IMR-90 (cell line): ENCODE data around the gene SLITRK1. TPM values are rescaled to one million over a fixed set of nuclear protein-coding genes. Genes with fewer than 3 reads are reported as not detected.

Source experiments
- ATAC-seq: fragments of 200-7000 bp; cut with Tn5 transposase; 2 replicates; pipeline ENCODE4 v1.9.1; 2020; ENCODE audit warnings: low read depth, mild to moderate bottlenecking, moderate library complexity
- BruUV-seq: library from RNA; stranded (reverse); fragments of 400-500 nt; replicated peaks from 2 replicates; lab custom pipeline; 2021; lab: Mats Ljungman, UMichigan
- CTCF ChIA-PET: fragments of 300-600 bp; formaldehyde crosslinking; extraction: SDS; loops from one replicate; lab custom pipeline; 2021; ENCODE audit warnings: antibody characterized with exemption; lab: Yijun Ruan, JAX
- POLR2A ChIA-PET: fragments of 300-600 bp; sonication (Branson Sonifier 250); formaldehyde crosslinking; loops from one replicate; lab custom pipeline; 2022; ENCODE audit warnings: antibody characterized with exemption; ENCODE audit not compliant: unreplicated experiment; lab: Charles Lee
- DNase-seq: peaks from one replicate; pipeline ENCODE4 v3.0.0; 2013
- H2AFZ ChIP-seq: replicated peaks from 2 replicates; pipeline ENCODE3; 2013; ENCODE audit warnings: low read length, mild to moderate bottlenecking; ENCODE audit not compliant: poor library complexity
- H2AK5ac ChIP-seq: 2 replicates; pipeline ENCODE4 v1.6.1; 2013; ENCODE audit warnings: low read depth, low read length, inconsistent platforms
- H2AK9ac ChIP-seq: replicated peaks from 2 replicates; pipeline ENCODE3; 2013; ENCODE audit warnings: mild to moderate bottlenecking, low read depth, low read length, moderate library complexity; ENCODE audit not compliant: poor library complexity
- H2BK120ac ChIP-seq: 2 replicates; pipeline ENCODE4 v1.6.1; 2013; ENCODE audit warnings: low read depth, low read length, inconsistent platforms
- H2BK15ac ChIP-seq: 3 replicates; pipeline ENCODE4 v1.6.1; 2013; ENCODE audit warnings: low read depth, low read length, inconsistent platforms
- H2BK20ac ChIP-seq: 2 replicates; pipeline ENCODE4 v1.6.1; 2013; ENCODE audit warnings: low read depth, mild to moderate bottlenecking, inconsistent platforms, low read length, moderate library complexity
- H2BK5ac ChIP-seq: 2 replicates; pipeline ENCODE4 v1.6.1; 2013; ENCODE audit warnings: mild to moderate bottlenecking, low read depth, low read length, inconsistent platforms; ENCODE audit not compliant: poor library complexity, severe bottlenecking
- H3K14ac ChIP-seq: replicated peaks from 2 replicates; pipeline ENCODE4 v1.6.1; 2013; ENCODE audit warnings: low read depth, low read length, inconsistent platforms
- H3K18ac ChIP-seq: 2 replicates; pipeline ENCODE4 v1.6.1; 2013; ENCODE audit warnings: low read depth, low read length, control low read depth
- H3K23ac ChIP-seq: 2 replicates; pipeline ENCODE4 v1.6.1; 2013; ENCODE audit warnings: low read depth, low read length, inconsistent platforms
- H3K27ac ChIP-seq: 2 replicates; pipeline ENCODE4 v1.5.1; 2013; ENCODE audit warnings: mild to moderate bottlenecking, control low read depth, low read length; ENCODE audit not compliant: insufficient read depth
- H3K27me3 ChIP-seq: 2 replicates; pipeline ENCODE4 v1.6.1; 2013; ENCODE audit warnings: low read length; ENCODE audit not compliant: control insufficient read depth, insufficient read depth
- H3K36me3 ChIP-seq: 2 replicates; pipeline ENCODE4 v1.6.1; 2013; ENCODE audit warnings: low read length, mixed read lengths; ENCODE audit not compliant: control insufficient read depth, insufficient read depth
- H3K4ac ChIP-seq: 2 replicates; pipeline ENCODE4 v1.6.1; 2013; ENCODE audit warnings: low read depth, low read length, inconsistent platforms
- H3K4me1 ChIP-seq: 2 replicates; pipeline ENCODE4 v1.6.1; 2013; ENCODE audit warnings: low read length, mixed read lengths; ENCODE audit not compliant: control insufficient read depth, insufficient read depth
- H3K4me2 ChIP-seq: 2 replicates; pipeline ENCODE4 v1.6.1; 2013; ENCODE audit warnings: low read depth, mild to moderate bottlenecking, control low read depth, low read length, moderate library complexity
- H3K4me3 ChIP-seq: 2 replicates; pipeline ENCODE4 v1.5.1; 2013; ENCODE audit warnings: low read depth, mild to moderate bottlenecking, control low read depth, low read length, moderate library complexity; ENCODE audit not compliant: insufficient read depth
- H3K56ac ChIP-seq: 2 replicates; pipeline ENCODE4 v1.6.1; 2013; ENCODE audit warnings: low read length, inconsistent platforms; ENCODE audit not compliant: insufficient read depth; ENCODE audit errors: extremely low read depth
- H3K79me1 ChIP-seq, 2 experiments: 2 replicates each; pipeline ENCODE4 v1.6.1; 2013; ENCODE audit warnings: low read length in 2 of 2, inconsistent platforms in 1 of 2, low read depth in 1 of 2
- H3K9ac ChIP-seq: 2 replicates; pipeline ENCODE4 v1.6.1; 2013; ENCODE audit warnings: low read depth, low read length, control low read depth
- H3K9me1 ChIP-seq: 2 replicates; pipeline ENCODE4 v1.6.1; 2013; ENCODE audit warnings: low read length, inconsistent platforms; ENCODE audit not compliant: insufficient read depth
- H3K9me3 ChIP-seq: 2 replicates; pipeline ENCODE4 v1.6.1; 2013; ENCODE audit warnings: low read length; ENCODE audit not compliant: control insufficient read depth, insufficient read depth
- H4K20me1 ChIP-seq: 2 replicates; pipeline ENCODE4 v1.6.1; 2013; ENCODE audit warnings: low read length, inconsistent platforms; ENCODE audit not compliant: insufficient read depth
- H4K5ac ChIP-seq: 2 replicates; pipeline ENCODE4 v1.6.1; 2013; ENCODE audit warnings: mild to moderate bottlenecking, low read depth, low read length, control low read depth
- H4K8ac ChIP-seq, 2 experiments: 2 replicates each; pipeline ENCODE4 v1.6.1; 2013; ENCODE audit warnings: low read depth in 2 of 2, low read length in 2 of 2, control low read depth in 1 of 2, inconsistent platforms in 1 of 2
- H4K91ac ChIP-seq: 2 replicates; pipeline ENCODE4 v1.6.1; 2013; ENCODE audit warnings: low read depth, low read length, inconsistent platforms; ENCODE audit not compliant: insufficient read depth
- BHLHE40 ChIP-seq: fragments of 150-350 bp; IDR thresholded peaks from 2 replicates; pipeline ENCODE4 v1.6.1; 2016; ENCODE audit warnings: mild to moderate bottlenecking, low read depth, low read length
- CEBPB ChIP-seq: IDR thresholded peaks from 2 replicates; pipeline ENCODE4 v1.6.1; 2012; ENCODE audit warnings: low read depth, low read length, improper control_type of control experiment
- FOS ChIP-seq: fragments of 150-350 bp; IDR thresholded peaks from 2 replicates; pipeline ENCODE4 v1.6.1; 2016; ENCODE audit warnings: low read depth, low read length
- MAZ ChIP-seq: IDR thresholded peaks from 2 replicates; pipeline ENCODE4 v1.6.1; 2012; ENCODE audit warnings: low read depth, mild to moderate bottlenecking, low read length, improper control_type of control experiment, moderate library complexity, borderline replicate concordance
- MXI1 ChIP-seq: IDR thresholded peaks from 2 replicates; pipeline ENCODE4 v1.6.1; 2012; ENCODE audit warnings: low read depth, mild to moderate bottlenecking, low read length, moderate library complexity, borderline replicate concordance
- NFE2L2 ChIP-seq: fragments of 150-350 bp; IDR thresholded peaks from 2 replicates; pipeline ENCODE4 v1.6.1; 2016; ENCODE audit warnings: low read depth, mild to moderate bottlenecking, low read length
- POLR2A ChIP-seq: IDR thresholded peaks from 2 replicates; pipeline ENCODE4 v1.6.1; 2012; ENCODE audit warnings: mild to moderate bottlenecking, low read depth, low read length
- RAD21 ChIP-seq: IDR thresholded peaks from 2 replicates; pipeline ENCODE4 v1.6.1; 2012; ENCODE audit warnings: low read length, improper control_type of control experiment
- RFX5 ChIP-seq: IDR thresholded peaks from 2 replicates; pipeline ENCODE4 v1.8.0; 2012; ENCODE audit warnings: low read depth, mild to moderate bottlenecking, low read length, moderate library complexity
- SMC3 ChIP-seq: fragments of 150-350 bp; IDR thresholded peaks from 2 replicates; pipeline ENCODE4 v1.6.1; 2016; ENCODE audit warnings: low read depth, mild to moderate bottlenecking, antibody characterized with exemption, low read length, moderate library complexity
- WGBS, 2 experiments: methylation state at CpG; one replicate each; pipeline versions ENCODE4 v1.1.5 to v1.1.7; 2013; ENCODE audit warnings: missing lambda C conversion rate in 2 of 2; ENCODE audit not compliant: insufficient read length in 1 of 2; ENCODE audit errors: extremely low coverage in 2 of 2; 5-methylcytosine and 5-hydroxymethylcytosine counted together
- dilution Hi-C: fragments of 300-500 bp; cut with HindIII; formaldehyde crosslinking; loops from one replicate; pipeline ENCODE4 v1.14.3; 2018; ENCODE audit warnings: low sequenced_read_pairs; ENCODE audit not compliant: unreplicated experiment
- in situ Hi-C: fragments of 300-500 bp; cut with MboI; formaldehyde crosslinking; loops from 3 replicates; pipeline ENCODE4 v1.14.3; 2019; ENCODE audit warnings: low sequenced_read_pairs, inconsistent platforms, mixed read lengths
- intact Hi-C: fragments of 100-400 bp; cut with micrococcal nuclease; formaldehyde crosslinking; loops from 2 replicates; pipeline ENCODE4 v1.10.0; 2022
- polyA plus RNA-seq, 3 experiments: library from polyadenylated mRNA; depleted of rRNA; stranded (reverse); fragments of >200 nt; gene quantifications; 2 replicates each; pipeline ENCODE4 v1.2.3, GENCODE V29; 2012; ENCODE audit warnings: low replicate concordance in 1 of 3
- total RNA-seq: library from RNA; depleted of rRNA; stranded (reverse); fragments of >200 nt; gene quantifications from 2 replicates; pipeline ENCODE4 v1.2.3, GENCODE V29; 2012
- TF ChIP-seq, protein P1 (sequence below): fragments of 150-350 bp; IDR thresholded peaks from 2 replicates; pipeline ENCODE4 v1.6.1; 2017; ENCODE audit warnings: mild to moderate bottlenecking, antibody characterized with exemption, low read length, low read depth
- TF ChIP-seq, protein P2 (sequence below): fragments of 150-350 bp; IDR thresholded peaks from 2 replicates; pipeline ENCODE4 v1.6.1; 2016; ENCODE audit warnings: low read depth, mild to moderate bottlenecking, low read length, moderate library complexity, borderline replicate concordance

Gene SLITRK1
- total and polyA plus RNA-seq, 2 of the 4 experiments (the other 2 are of a cell fraction): under 0.01 to 0.07 TPM

DNA sequence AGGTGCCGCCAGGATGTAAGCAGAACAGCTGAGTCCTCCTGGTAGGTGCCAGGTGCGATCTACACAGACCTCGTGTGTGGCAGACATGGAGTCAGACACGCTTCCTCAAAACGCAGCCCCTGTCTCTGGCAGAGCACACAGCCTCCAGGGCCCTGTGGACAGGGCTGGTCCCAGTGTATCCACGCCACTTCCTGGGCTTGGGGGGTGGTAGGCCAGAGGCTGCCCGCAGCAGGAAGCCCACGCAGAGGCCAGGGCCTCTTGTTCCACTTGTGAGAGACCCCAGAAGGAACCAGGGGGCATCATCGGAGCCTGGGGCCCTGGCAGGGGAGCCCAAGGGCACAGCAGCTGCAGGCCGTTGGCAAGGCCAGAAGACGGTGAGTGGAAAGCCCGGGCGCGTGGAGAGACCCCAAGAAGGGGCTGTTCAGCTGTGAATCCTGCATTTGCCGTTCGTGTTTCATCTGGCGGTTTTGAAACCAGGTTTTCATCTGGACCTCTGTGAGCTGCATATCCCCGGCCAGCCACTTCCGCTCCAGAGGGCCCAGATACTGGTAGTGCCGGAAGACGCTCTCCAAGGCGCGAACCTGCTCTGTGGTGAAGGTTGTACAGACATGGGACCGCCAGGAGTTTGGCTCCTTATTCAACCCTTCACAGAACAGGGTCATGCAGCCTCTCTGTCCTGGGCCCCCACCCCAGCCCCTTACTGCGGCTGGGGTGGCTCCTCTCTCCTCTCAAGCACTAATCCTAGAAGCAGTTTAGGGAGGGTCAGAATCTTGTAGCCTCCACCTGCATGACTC is 25.1 kb upstream of the SLITRK1 start:
- Histone ChIP-seq H3K27ac (no peak overlapping the region), H3K9ac (no peak overlapping the region), H3K9me3 (peaks cover 10% of the 10 kb centered on the region; the same call in 1 of the 2 replicates), H3K9me1 (no peaks in the 10 kb centered on the region), H3K36me3 (no peaks in the 10 kb centered on the region), H3K14ac (no peak overlapping the region), H2BK5ac (no peak overlapping the region), H4K20me1 (no peaks in the 10 kb centered on the region), H3K79me1 (no peaks in the 10 kb centered on the region), H3K4ac (no peak overlapping the region), H4K5ac (no peak overlapping the region), H2AK5ac (no peak overlapping the region), H3K23ac (no peak overlapping the region), H3K18ac (no peak overlapping the region), H3K4me1 (no peaks in the 10 kb centered on the region), H2BK120ac (no peak overlapping the region), H2BK15ac (no peak overlapping the region), H2BK20ac (no peak overlapping the region), H3K27me3 (no peaks in the 10 kb centered on the region), H3K56ac (no peak overlapping the region), H2AFZ (no peak overlapping the region), H3K4me2 (no peak overlapping the region), H4K8ac (no peak overlapping the region), H2AK9ac (no peak overlapping the region), H3K4me3 (no peak overlapping the region), H4K91ac (no peak overlapping the region)
- DNase-seq (no peak), ATAC-seq (no peak)
- WGBS, 2 experiments: 58% methylated on average over 12 of the region's 25 CpGs; no CpG with 5 or more reads in 1 of the 2 experiments
- TF ChIP-seq MAZ: no peak
- TF ChIP-seq NFE2L2: no peak
- no peak for TF ChIP-seq SMC3
- no peak for TF ChIP-seq RFX5
- no peak for TF ChIP-seq MXI1
- TF ChIP-seq, protein P1, sequence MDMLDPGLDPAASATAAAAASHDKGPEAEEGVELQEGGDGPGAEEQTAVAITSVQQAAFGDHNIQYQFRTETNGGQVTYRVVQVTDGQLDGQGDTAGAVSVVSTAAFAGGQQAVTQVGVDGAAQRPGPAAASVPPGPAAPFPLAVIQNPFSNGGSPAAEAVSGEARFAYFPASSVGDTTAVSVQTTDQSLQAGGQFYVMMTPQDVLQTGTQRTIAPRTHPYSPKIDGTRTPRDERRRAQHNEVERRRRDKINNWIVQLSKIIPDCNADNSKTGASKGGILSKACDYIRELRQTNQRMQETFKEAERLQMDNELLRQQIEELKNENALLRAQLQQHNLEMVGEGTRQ: no peak
- TF ChIP-seq POLR2A: no peak
- TF ChIP-seq FOS: no peak
- no peak for TF ChIP-seq BHLHE40
- TF ChIP-seq, protein P2, sequence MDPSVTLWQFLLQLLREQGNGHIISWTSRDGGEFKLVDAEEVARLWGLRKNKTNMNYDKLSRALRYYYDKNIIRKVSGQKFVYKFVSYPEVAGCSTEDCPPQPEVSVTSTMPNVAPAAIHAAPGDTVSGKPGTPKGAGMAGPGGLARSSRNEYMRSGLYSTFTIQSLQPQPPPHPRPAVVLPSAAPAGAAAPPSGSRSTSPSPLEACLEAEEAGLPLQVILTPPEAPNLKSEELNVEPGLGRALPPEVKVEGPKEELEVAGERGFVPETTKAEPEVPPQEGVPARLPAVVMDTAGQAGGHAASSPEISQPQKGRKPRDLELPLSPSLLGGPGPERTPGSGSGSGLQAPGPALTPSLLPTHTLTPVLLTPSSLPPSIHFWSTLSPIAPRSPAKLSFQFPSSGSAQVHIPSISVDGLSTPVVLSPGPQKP: no peak
- no peak for TF ChIP-seq RAD21
- TF ChIP-seq CEBPB: no peak
- intact Hi-C loops: no loop called here
- dilution Hi-C loops: no loop called here
- no TSS peak for BruUV-seq
- in situ Hi-C loops: no loop called here
- ChIA-PET POLR2A (no interaction called here), CTCF (no interaction called here)
